WI38 (cell line): ENCODE results near the gene TAL1.

Experiments
- H3K4me3 ChIP-seq: 2 replicates; pipeline ENCODE4 v1.5.1; 2011; ENCODE audit warnings: low read depth, mild to moderate bottlenecking, control low read depth, low read length
- CTCF ChIP-seq: IDR thresholded peaks from 2 replicates; pipeline ENCODE4 v1.5.1; 2012; ENCODE audit warnings: low read depth, mild to moderate bottlenecking, control low read depth, low read length

TAL1 gene

GRCh38 chr1:47180603-47181094 lies 51.4 kb downstream of the TAL1 start:
- no peak overlapping the region for H3K4me3 ChIP-seq
- no peak for TF ChIP-seq CTCF

GRCh38 chr1:47179988-47180563 lies 51.9 kb downstream of the TAL1 start:
- no peak for TF ChIP-seq CTCF
- H3K4me3 ChIP-seq = no peak overlapping the region; the same call in 1 of the 2 replicates

- peak overlapping the region; percentile 49 for H3K4me3 ChIP-seq
- peak; percentile 97 for TF ChIP-seq CTCF
These were observed 52.7 kb downstream of the TAL1 start for GRCh38 chr1:47179017-47179987.

GRCh38 chr1:47178654-47179016 lies 53.4 kb downstream of the TAL1 start:
- no peak overlapping the region for H3K4me3 ChIP-seq
- TF ChIP-seq CTCF = no peak

- TF ChIP-seq CTCF = no peak
- H3K4me3 ChIP-seq = no peak overlapping the region
These were observed 54.0 kb downstream of the TAL1 start for GRCh38 chr1:47178020-47178419.

- no peak overlapping the region for H3K4me3 ChIP-seq
- TF ChIP-seq CTCF = peak; percentile 99
These were observed 56.6 kb downstream of the TAL1 start for GRCh38 chr1:47175227-47175934.
